Naive thymus-derived CD8-positive, alpha-beta T cell (primary cell): ENCODE results near the gene SRGAP1. TPM values are rescaled to one million over a fixed set of nuclear protein-coding genes. Genes with fewer than 3 reads are reported as not detected.

Experiments used
- polyA plus RNA-seq, 3 donors: library from polyadenylated mRNA; unstranded; fragments of 300-500 nt; fragmentation: Illumina TruSeq; gene quantifications; one replicate each; pipeline ENCODE4 v1.2.3, GENCODE V29; 2021
- total RNA-seq, 8 experiments: library from RNA in 2 of 8; stranded (reverse) in 2 of 8; gene quantifications; one replicate each; pipeline ENCODE4 v1.2.3 and lab custom pipeline; 2021 to 2026

The SRGAP1 gene
- total and polyA plus RNA-seq, 5 experiments from 2014 or later = 0.01 to 0.04 (median 0.03) TPM; not detected in 2

Other genes starting within 250 kb of the SRGAP1 start
- 10 to 100 TPM; 15.4 to 16.7 TPM for gene DPY19L2, start 176.2 kb upstream of the SRGAP1 start, total RNA-seq
- gene DPY19L2, start 176.2 kb upstream of the SRGAP1 start, polyA plus RNA-seq = under 1 TPM; 0.47 to 0.72 (median 0.60) TPM
- gene RXYLT1, start 64.8 kb upstream of the SRGAP1 start, total RNA-seq = 10 to 100 TPM; 22.1 to 22.4 TPM
- gene RXYLT1, start 64.8 kb upstream of the SRGAP1 start, polyA plus RNA-seq = 10 to 100 TPM; 16.0 to 20.8 (median 16.7) TPM